ENCODE measurements around the gene STEAP1.
"Not testable (repeated sequence)": the region's sequence is repeated elsewhere in the genome, so short reads cannot be mapped to it uniquely, and the experiment has no call there.

DNA sequence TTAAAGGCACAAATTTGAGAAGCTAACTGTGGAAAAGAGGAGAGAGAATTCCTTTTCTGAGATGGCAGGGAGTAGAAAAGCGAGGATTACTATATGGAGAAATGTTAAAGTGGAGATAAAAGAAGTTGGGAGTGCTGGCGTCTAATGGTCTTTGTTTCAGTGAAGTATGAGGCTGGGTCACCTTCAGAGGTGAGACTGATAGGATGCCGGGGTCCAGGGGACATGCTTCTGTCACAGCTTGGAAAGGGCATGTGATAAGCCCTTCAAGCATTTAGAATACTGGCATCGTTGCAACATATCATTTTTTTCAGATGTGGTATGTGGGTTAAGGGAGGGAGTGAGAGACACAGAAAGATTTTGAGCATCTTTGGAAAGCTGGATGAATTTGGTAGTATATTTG is 34.1 kb upstream of the STEAP1 start:
- TF ChIP-seq, protein P1, sequence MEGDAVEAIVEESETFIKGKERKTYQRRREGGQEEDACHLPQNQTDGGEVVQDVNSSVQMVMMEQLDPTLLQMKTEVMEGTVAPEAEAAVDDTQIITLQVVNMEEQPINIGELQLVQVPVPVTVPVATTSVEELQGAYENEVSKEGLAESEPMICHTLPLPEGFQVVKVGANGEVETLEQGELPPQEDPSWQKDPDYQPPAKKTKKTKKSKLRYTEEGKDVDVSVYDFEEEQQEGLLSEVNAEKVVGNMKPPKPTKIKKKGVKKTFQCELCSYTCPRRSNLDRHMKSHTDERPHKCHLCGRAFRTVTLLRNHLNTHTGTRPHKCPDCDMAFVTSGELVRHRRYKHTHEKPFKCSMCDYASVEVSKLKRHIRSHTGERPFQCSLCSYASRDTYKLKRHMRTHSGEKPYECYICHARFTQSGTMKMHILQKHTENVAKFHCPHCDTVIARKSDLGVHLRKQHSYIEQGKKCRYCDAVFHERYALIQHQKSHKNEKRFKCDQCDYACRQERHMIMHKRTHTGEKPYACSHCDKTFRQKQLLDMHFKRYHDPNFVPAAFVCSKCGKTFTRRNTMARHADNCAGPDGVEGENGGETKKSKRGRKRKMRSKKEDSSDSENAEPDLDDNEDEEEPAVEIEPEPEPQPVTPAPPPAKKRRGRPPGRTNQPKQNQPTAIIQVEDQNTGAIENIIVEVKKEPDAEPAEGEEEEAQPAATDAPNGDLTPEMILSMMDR (conservative IDR thresholded peaks at IDR 0.05 in 1 of 2, IDR thresholded peaks at IDR 0.05 in 1 of 2; ENCODE audit: extremely low read depth in 1 of 2, insufficient read depth in 1 of 2, low read depth in 1 of 2, low read length in 2 of 2) = not testable (repeated sequence)
- not testable (repeated sequence) for TF ChIP-seq EZH2 (IDR thresholded peaks at IDR 0.05; ENCODE audit: borderline replicate concordance, low read length)
